Subcutaneous abdominal adipose tissue (tissue), 5 donors: Measurements from ENCODE around the gene CPT1B.
"Not testable (repeated sequence)": the region's sequence is repeated elsewhere in the genome, so short reads cannot be mapped to it uniquely, and the experiment has no call there.

Experiments used
- H3K27ac ChIP-seq: one replicate; pipeline ENCODE4 v1.7.0; 2013; ENCODE audit warnings: low read depth, mild to moderate bottlenecking, inconsistent platforms, low read length, moderate library complexity
- H3K27me3 ChIP-seq, 5 donors: one replicate each; pipeline ENCODE4 v1.7.0; 2013; ENCODE audit warnings: low read length in 5 of 5, inconsistent platforms in 1 of 5; ENCODE audit not compliant: control insufficient read depth in 5 of 5, insufficient read depth in 4 of 5
- H3K36me3 ChIP-seq, 5 donors: one replicate each; pipeline ENCODE4 v1.7.0; 2013; ENCODE audit warnings: low read length in 5 of 5; ENCODE audit not compliant: control insufficient read depth in 5 of 5, insufficient read depth in 5 of 5
- H3K4me1 ChIP-seq, 5 donors: one replicate each; pipeline ENCODE4 v1.7.0; 2013; ENCODE audit warnings: low read length in 5 of 5, mild to moderate bottlenecking in 3 of 5, moderate library complexity in 1 of 5; ENCODE audit not compliant: control insufficient read depth in 5 of 5, insufficient read depth in 5 of 5
- H3K4me3 ChIP-seq, 5 donors: one replicate each; pipeline ENCODE4 v1.7.0; 2013; ENCODE audit warnings: low read length in 5 of 5, low read depth in 1 of 5
- H3K9ac ChIP-seq, 5 donors: one replicate each; pipeline ENCODE4 v1.7.0; 2013; ENCODE audit warnings: low read length in 5 of 5, mild to moderate bottlenecking in 4 of 5, moderate library complexity in 3 of 5
- H3K9me3 ChIP-seq, 5 donors: one replicate each; pipeline ENCODE4 v1.7.0; 2013; ENCODE audit warnings: low read length in 5 of 5; ENCODE audit not compliant: control insufficient read depth in 5 of 5
- donor health status: healthy.
- donor health status: healthy.
- donor health status: healthy.
- donor health status: healthy.
- donor health status: healthy.

Gene CPT1B

GRCh38 chr22:50548040-50548920 is 29.9 kb downstream of the CPT1B start:
- H3K9ac ChIP-seq: peak overlapping the region in 2 of 5 donors; percentile 17 to 20
- peaks cover 0 to 34% (median 21%) of the 10 kb centered on the region in 5 donors for H3K4me1 ChIP-seq
- H3K27me3 ChIP-seq: peaks cover 14 to 27% (median 24%) of the 10 kb centered on the region in 5 donors
- peak overlapping the region in 3 of 5 donors; percentile 31 to 54 (median 48) for H3K4me3 ChIP-seq
- no peak overlapping the region for H3K27ac ChIP-seq
- H3K9me3 ChIP-seq: no peaks in the 10 kb centered on the region
- H3K36me3 ChIP-seq: no peaks in the 10 kb centered on the region

DNA sequence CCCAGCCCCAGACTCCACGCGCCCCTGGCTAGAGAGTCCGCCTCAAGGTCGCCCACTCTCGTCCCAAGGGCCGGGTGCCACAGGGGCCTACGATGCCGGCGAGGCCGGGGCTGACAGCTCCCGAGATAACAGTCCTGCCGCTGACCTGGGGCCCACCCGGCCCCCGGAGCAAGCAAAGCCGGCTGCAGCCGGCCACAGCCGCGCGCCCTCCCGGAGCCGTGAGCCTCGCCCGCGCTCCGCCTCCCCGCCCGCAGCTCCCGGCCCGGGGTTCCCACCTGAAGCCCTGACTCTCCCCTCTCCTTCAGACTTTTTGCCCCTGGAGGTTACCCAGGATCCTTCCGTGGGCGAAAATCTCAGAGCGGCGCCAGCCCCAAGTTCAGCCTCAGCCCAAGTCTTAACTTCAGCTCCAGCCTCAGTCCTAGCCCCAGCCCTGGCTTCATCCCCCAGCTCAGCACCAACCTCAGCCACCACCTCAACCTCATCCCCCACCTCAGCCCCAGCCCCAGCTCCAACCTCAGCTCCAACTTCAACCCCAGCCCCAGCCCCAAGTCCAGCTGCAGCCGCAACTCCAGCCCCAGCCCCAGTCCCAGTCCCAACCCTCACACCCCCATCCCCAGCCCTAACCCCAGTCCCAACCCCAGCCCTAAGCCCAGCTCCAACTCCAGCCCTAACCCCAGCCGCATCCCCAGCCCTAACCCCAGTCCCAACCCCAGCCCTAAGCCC is 30.8 kb downstream of the CPT1B start:
- Histone ChIP-seq H3K27me3 (peaks cover 14 to 27% (median 24%) of the 10 kb centered on the region in 5 donors), H3K4me1 (peaks cover 3 to 34% (median 21%) of the 10 kb centered on the region in 5 donors), H3K27ac (no peak overlapping the region)

DNA sequence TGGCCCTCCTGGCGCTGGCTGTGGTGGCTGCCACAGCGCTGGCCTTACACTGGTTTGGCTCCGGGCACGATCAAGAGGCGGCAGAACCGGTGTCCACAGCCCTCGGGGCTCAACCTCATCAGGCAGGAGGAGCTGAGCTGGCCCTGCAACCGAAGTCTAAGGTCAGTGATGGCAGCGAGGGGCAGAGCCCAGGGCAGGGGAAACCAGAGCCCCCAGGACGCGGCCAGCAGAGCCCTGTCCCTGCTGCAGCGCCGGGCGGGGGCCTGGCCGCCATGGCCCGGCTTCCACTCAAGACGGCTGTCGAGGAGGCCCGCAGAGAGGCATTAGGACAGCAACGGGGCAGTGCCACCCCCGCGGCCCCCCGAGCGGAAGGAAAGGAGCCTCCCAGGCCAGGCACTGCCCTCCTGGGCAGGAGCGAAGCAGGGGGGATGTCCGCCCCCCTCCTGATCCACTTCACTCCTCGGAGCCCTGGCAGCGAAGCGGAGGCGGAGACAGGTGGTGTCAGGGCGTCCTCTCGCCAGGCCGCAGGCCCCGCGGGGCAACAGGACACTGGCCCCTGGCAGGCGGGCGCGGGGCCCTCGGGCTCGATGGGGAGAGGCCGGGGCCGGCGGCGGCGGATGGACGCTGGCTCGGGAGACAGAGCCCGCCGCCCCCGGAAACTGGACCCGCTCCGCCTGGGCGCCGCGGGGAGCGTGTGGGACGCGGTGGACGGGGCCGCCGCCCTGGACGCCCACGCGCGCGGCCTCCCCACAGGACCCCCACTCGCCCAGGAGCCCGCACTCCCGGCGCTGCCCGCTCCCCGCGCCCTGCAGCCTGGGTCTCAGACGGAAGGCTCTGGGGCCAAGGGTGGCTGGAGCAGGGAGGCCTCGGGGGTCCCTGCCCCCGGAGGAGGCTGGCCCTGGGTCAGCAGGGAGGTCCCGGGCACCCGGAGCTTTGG is 31.6 kb downstream of the CPT1B start:
- H3K9ac ChIP-seq: no peak overlapping the region
- H3K27ac ChIP-seq: no peak overlapping the region
- peaks cover 4 to 34% (median 21%) of the 10 kb centered on the region in 5 donors for H3K4me1 ChIP-seq
- no peak overlapping the region for H3K4me3 ChIP-seq
- H3K27me3 ChIP-seq: peaks cover 14 to 27% (median 24%) of the 10 kb centered on the region in 5 donors
- no peaks in the 10 kb centered on the region for H3K36me3 ChIP-seq
- no peaks in the 10 kb centered on the region for H3K9me3 ChIP-seq

More for the DNA sequence above, 30.8 kb downstream of the CPT1B start:
- no peaks in the 10 kb centered on the region for H3K9me3 ChIP-seq
- no peak overlapping the region for H3K9ac ChIP-seq
- no peaks in the 10 kb centered on the region for H3K36me3 ChIP-seq
- no peak overlapping the region for H3K4me3 ChIP-seq

GRCh38 chr22:50545522-50546325 is 32.5 kb downstream of the CPT1B start, which contains the start of gene KLHDC7B:
Gene KLHDC7B, plus strand, starts transcription at chr22:50545899. Its CDS starts 345 bp downstream, at chr22:50546244.
- H3K4me1 ChIP-seq: peaks cover 4 to 38% (median 24%) of the 10 kb centered on the region in 5 donors
- no peaks in the 10 kb centered on the region for H3K9me3 ChIP-seq
- peak within 1 kb of the TSS in 2 of 5 donors; percentile 24 to 28 for H3K9ac ChIP-seq
- no peaks in the 10 kb centered on the region for H3K36me3 ChIP-seq
- no peak within 1 kb of the TSS for H3K4me3 ChIP-seq
- H3K27me3 ChIP-seq: peaks cover 14 to 27% (median 24%) of the 10 kb centered on the region in 5 donors
- H3K27ac ChIP-seq: no peak within 1 kb of the TSS

DNA sequence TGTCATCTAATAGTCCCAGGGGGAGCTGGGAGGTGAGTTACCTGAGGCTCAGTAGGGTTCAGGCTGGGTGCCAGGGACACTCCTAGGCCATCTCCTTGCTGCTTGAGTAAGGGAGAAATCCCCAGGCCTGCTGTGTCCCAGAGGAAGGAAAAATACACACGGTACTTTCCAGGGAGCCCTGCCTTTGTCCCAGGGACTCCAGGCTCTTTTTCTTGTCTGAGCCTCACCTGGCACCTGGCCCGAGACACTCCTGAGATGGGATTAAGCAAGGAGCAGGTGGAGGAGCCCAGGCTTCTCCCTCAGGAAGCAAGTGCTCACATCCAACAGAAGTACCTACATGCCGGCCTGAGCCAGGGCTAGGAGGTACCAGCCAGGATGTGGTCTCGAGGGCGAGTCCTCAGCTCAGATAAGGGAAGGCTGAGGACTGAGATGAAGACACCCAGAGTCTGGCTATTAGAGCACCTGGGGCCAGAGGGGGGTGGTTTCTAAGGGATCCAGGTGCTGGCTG is 33.4 kb downstream of the CPT1B start:
- peak overlapping the region in 1 of 5 donors; percentile 50 for H3K4me3 ChIP-seq
- H3K27ac ChIP-seq: no peak overlapping the region
- peaks cover 4 to 40% (median 28%) of the 10 kb centered on the region in 5 donors for H3K4me1 ChIP-seq
- peaks cover 14 to 27% (median 24%) of the 10 kb centered on the region in 5 donors for H3K27me3 ChIP-seq
- H3K9me3 ChIP-seq: no peaks in the 10 kb centered on the region
- no peaks in the 10 kb centered on the region for H3K36me3 ChIP-seq
- peak overlapping the region in 2 of 5 donors; percentile 24 to 28 for H3K9ac ChIP-seq

DNA sequence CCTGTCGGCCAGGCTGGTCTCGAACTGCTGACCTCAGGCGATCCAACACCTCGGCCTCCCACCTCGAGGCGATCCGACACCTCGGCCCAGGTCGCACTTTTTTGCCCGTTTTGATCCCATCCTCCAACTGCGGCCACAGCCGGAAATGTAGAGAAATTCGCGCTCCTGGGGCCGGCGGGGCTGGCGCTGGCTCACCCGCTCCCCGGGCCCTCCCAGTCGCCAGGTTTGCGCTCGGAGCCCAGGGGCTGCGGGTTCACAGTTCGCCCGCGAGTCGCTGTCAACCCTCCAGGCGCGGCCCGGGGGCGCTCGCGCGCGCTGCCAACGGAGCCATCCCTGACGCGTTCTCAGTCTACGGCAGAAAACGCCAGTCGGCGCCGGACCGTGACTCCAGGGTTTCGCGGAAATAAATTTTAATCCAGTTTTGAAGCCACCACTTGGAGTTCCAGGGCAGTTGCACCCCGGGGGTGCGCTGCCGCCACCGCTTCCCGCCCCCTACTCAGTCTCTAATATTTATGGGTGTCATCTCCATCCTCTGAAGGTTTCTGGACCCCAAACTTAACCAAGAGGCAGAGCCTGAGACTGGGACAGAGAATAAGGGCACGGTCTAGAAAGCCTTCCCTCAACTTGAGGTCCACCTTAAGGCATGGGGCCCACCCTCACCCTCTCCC is 34.0 kb downstream of the CPT1B start:
- peak overlapping the region in 4 of 5 donors; percentile 25 to 50 (median 34) for H3K4me3 ChIP-seq
- peak overlapping the region in 3 of 5 donors; percentile 26 to 41 (median 28) for H3K9ac ChIP-seq
- H3K4me1 ChIP-seq: peaks cover 9 to 42% (median 31%) of the 10 kb centered on the region in 5 donors
- H3K27ac ChIP-seq: no peak overlapping the region
- peaks cover 13 to 29% (median 22%) of the 10 kb centered on the region in 5 donors for H3K27me3 ChIP-seq
- no peaks in the 10 kb centered on the region for H3K36me3 ChIP-seq
- H3K9me3 ChIP-seq: no peaks in the 10 kb centered on the region

DNA sequence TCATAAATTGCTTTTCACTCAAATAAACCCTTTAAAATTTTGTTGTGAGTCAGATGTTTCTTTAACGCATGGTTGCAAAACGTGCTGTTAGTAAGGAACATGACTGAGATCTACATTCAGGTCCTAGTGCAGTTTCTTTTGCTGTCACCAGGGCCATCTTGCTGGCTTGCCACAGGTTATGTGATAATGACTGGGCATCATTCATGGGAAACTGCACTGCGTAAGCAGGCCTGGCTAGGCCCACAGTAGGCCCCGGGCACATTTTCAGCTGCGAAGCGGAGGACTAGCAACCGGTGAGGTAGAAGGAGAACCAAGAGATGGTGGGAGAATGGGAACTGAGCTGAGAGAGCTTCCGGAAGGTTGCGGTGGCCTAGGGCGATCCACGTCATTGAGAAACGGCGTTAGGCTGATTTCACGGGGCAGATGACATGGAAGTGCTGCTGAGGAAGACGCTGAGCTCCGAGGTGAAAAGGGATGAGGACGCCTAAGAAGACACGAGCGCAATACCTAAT is 35.8 kb downstream of the CPT1B start:
- no peaks in the 10 kb centered on the region for H3K36me3 ChIP-seq
- H3K9ac ChIP-seq: no peak overlapping the region
- H3K27ac ChIP-seq: no peak overlapping the region
- no peak overlapping the region for H3K4me3 ChIP-seq
- H3K9me3 ChIP-seq: no peaks in the 10 kb centered on the region
- peaks cover 8 to 17% (median 13%) of the 10 kb centered on the region in 5 donors for H3K27me3 ChIP-seq
- H3K4me1 ChIP-seq: peaks cover 13 to 42% (median 27%) of the 10 kb centered on the region in 5 donors

GRCh38 chr22:50541667-50542026 is 36.6 kb downstream of the CPT1B start:
- H3K4me3 ChIP-seq, H3K36me3 ChIP-seq, H3K9me3 ChIP-seq: not testable (repeated sequence)
- H3K9ac ChIP-seq: peak overlapping the region in 1 of 5 donors; percentile 56
- peaks cover 13 to 39% (median 24%) of the 10 kb centered on the region in 5 donors for H3K4me1 ChIP-seq
- H3K27ac ChIP-seq: peak overlapping the region; percentile 39
- H3K27me3 ChIP-seq: peaks cover 7 to 12% (median 8%) of the 10 kb centered on the region in 5 donors
